NCI-H146 treated with DMSO at 0.1 percent for 48 hours (cell line): ENCODE data around the gene TBX4.
"Not testable (repeated sequence)": the region's sequence is repeated elsewhere in the genome, so short reads cannot be mapped to it uniquely, and the experiment has no call there.

Experiments
- DNase-seq: peaks from one replicate; lab custom pipeline; 2025; ENCODE audit not compliant: unreplicated experiment; lab: John Stamatoyannopoulos, UW

The TBX4 gene

DNA sequence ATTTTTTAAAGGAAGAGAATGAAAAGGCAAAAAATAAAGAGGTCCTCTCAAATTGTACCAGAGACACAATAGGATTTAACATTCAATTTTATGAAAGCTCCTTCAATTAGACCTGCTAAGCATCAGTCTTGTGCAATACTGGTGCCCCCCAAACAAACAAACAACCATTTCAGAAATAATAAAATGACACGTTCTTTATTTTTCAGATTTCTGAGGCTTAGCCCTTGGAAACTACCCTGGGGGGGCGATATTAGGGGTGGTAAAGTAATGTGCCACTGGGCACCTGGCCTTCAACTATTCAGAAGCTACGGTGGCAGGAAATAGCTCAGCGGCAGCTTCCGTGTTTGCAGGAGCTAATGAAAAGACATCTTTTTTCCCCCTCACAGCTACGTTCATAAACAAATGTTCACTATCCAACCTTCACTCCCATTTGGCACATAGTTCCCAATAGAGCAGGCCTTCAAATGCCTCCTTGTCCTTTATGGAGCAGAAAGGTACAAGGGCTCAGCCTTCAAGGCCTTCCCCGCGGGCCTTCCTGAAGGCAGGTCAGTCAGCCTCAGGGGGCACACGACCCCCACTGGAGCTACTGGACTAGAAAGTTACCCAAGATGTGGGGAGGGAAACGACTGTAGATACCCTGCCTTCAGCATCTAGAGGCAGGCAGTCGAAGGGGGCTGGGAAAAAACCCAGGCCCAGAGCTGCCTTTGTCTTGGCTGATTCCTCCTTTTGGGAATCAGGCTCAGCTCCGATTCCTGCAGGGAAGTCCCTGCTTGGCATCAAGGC, 44.1 kb downstream of the TBX4 start:
- DNase-seq: no peak

GRCh38 chr17:61496957-61497653, 44.9 kb downstream of the TBX4 start:
- no peak for DNase-seq

DNA sequence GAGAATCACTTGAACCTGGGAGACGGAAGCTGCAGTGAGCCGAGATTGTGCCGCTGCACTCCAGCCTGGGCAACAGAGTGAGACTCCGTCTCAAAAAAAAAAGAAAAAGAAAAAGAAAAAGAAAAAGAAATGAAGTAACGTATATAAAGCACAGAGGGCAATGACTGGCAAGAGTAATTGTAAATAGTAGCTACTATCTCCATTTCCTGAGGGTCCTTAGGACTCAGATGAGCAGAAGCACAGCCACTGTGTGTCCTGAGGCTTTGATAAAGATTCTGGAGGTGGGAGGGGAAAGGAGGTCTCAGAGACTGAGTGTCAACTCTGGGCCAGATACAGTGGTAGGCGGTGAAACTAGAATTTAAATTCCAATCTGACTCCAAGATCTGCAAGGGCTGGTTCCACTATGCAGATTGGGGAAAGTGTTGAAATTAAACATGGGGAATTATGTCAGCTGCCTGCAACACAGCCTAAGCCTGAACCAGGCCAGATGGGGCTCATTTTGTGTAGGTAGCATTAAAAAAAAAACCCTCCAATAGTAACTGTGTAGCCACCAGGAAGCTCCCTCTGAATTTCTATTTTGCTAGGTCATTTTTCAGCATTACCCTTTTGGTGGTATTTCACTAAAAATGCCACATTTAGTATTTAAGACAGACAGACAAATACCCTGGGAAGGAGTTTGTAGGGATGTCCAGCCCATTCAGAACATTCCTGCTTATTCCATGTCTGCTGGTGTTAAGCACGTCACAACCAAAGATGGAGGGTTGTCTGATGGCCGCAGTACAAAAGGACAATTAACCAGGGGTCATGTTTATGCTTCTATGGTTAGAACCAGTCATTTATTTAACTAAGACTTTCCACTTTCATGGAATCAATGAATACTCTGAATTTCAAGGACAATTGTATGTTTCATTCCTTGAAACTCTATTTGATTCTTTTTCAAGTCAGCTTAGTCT, 46.1 kb downstream of the TBX4 start:
- DNase-seq: no peak

GRCh38 chr17:61499632-61500031, 47.4 kb downstream of the TBX4 start:
- DNase-seq: no peak

DNA sequence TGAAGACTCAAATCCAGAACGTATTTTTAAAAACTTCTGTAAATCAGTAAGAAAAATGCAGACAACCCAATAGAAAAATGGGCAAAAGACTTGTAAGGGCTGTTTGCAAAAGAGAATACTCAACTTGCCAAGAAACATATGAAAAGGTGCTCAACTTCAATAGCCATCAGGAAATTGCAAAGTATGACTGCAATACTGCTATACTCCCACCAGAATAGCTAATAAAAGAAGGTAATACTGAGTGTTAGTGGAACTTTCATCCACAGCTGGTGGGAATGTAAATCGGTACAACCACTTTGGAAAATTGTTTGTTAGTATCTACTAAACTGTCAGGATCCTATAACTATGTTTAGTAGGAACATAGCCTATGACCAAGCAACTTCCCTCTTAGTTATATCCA, 48.1 kb downstream of the TBX4 start:
- no peak for DNase-seq

DNA sequence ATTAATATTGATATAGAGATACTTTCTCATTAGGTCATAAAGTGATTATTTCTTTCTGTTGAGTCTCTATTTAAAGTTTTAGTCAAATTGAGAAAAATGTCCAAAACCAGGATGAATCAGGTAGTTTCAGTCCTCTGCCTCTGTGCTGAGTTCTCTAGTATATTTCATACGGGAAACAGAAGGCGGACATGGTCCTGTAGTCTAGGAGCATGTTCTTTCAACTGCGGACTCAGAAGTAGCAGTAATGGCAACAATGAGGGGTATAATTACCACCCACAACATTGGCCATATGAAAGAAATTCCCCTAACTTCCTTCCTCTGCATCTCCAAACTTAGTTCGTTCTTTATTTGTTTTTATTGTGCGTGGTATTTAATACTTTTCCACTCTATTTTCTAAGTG, 50.1 kb downstream of the TBX4 start:
- no peak for DNase-seq

DNA sequence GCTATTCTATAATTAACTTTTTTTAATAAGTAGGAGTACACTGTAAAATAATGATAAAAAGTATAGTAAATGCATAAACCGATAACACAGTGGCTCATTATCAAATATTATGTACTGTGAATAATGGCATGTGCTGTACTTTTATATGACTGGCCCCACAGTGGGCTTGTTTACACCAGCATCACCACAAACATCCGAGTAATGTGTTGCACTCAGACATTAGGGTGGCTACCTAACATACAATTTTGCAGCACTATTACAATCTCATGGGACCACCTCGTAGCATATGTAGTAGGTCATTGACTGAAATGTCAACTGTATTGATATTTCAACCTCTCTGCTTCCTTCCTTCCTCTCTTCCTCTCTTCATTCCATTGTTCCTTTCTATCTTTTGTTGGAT, 51.7 kb downstream of the TBX4 start:
- no peak for DNase-seq

DNA sequence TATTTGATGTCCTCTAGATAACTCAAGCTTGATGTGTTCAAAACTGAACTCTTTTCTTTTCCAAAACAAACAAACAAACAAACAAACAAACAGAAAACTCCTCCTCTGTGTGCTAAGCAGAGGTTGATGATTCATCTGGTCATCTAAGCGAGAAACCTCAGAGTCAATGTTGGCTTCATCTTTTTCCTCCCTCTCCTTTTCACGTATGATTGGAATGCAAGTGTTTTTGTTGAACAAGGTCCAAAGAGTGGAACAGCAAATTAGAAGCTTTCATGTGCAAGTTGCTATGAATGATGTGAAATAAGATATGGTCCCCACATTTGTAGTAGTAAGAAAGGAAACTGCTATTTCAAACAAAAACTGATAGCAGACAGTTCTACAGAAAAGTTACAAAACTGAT, 52.5 kb downstream of the TBX4 start:
- no peak for DNase-seq

GRCh38 chr17:61505846-61506627, 53.8 kb downstream of the TBX4 start:
- DNase-seq: no peak

- DNase-seq: no peak
These were observed 55.3 kb downstream of the TBX4 start for GRCh38 chr17:61507383-61508066.

GRCh38 chr17:61508912-61509311, 56.7 kb downstream of the TBX4 start:
- no peak for DNase-seq

DNA sequence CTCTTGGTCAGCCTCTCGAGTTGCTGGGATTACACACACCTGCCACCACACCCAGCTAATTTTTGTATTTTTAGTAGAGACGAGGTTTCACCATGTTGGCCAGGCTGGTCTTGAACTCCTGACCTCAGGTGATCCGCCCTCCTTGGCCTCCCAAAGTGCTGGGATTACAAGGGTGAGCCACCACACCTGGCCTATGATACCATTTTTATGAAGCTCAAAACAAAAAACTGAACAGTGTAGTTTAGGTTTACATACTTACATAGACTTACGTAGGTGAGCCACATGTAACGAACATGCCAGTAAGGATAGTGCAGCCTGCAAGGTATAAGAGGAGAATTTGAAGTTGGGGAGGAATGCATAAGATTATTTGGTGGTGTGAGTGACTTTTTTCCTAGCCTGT, 57.2 kb downstream of the TBX4 start:
- not testable (repeated sequence) for DNase-seq

DNA sequence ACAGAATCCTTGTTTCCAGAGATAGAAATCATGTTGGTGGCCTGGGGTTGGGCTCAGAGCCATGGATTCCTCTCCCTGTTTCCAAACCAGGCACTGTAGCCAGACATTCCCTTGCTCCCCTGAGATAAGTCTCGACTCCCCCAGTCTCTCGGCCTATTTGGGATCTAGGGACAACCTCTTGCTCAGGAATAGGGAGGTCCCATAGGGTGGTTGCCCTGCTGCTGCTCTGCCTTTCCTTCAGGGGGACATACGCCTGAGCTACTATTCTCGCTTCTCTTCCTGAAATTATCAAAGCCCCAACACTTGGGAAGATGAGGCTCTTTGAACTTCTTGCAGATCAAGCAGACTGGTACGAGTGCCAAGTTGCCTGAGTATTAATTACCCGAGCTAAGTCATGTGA, 58.0 kb downstream of the TBX4 start:
- DNase-seq: no peak

DNA sequence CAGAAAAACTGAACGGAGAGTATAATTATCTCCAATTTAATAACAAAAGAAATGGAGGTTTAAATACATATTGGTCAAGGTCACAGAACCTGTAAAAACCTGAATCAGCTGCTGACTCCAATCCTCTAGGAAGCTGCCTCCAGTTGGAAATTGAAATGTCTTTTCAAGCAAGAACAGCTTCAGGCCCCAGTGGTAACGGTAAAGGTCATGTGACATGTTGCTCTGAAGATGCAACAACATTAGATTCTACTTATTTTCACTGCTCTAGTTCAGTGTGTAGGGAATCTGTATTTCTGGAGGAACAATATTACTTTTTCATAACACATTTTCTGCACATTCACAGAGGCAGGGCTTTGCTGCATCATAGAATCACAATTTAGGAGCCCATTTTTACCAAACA, 58.8 kb downstream of the TBX4 start:
- DNase-seq: no peak

DNA sequence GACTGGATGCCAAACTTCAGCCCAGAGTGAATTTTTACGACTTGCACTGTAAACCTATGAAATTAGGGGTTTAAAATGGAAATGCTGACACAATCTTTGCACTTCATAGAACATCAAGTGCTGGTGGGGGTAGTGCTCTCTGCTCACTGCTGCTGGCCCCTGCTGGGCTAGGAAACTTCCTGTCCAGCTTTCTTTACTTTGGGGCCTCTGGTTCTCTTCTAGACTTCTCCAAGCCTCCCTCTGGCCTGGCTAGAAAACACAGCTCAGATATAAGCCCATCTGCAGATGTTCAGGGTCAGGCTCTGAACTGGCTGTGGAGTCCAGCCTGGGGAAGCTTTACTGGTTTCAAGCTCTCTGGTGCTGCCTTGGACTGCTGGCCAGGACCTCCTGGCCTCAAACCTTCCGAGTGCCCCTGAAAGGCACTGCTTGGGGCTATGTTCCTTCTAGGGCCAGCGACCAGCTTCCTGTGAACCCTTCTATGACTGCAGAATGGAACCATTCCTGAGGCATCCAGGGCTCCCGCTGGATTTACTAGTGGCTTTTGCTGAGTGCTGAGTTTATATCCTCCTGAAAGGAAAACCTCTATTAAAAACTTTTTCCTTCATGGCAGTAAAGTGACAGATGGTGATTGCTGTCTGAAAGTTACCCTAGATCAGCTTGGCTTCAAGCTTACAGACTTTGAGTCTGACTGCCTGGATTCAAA, 59.4 kb downstream of the TBX4 start:
- no peak for DNase-seq

GRCh38 chr17:61514491-61514890, 62.3 kb downstream of the TBX4 start:
- DNase-seq: no peak

DNA sequence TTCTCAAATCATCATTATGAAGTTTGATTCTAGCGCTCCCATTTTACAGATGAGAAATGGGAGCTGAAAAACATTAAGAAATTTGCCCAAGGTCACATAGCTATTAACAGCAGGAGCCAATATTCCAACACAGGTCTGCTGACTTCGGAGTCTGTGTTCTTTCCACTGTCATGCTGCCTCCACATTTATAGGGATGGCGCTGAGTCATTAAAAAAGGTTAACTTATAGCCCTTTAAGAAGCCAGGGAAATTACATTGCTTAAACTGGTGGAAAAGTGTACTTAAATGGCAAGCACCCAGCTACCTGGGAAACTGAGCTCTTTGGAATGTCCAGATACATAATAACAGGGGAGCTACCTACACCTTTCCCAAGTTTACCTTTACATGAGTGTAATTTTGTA, 65.0 kb downstream of the TBX4 start:
- no peak for DNase-seq

GRCh38 chr17:61517843-61518606, 65.8 kb downstream of the TBX4 start:
- DNase-seq: no peak

DNA sequence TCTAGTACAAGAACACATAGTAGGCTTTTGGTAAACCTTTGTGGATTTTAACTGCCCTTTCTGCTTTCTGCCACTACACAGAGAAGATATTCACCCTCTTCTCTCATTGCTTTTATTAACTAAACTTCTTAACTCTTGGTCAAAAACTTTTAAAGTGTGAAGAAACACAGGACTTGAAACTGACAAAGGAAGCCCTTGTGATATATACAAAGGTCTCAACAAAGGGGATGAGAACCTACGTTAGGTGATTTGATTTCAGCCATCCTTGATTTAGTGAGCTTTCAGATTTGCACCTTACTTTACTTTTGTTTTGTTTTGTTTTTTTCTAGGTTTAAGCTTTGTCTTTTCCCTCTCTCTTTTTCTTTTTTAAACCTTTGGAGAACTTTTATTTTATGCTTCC, 66.9 kb downstream of the TBX4 start:
- DNase-seq: no peak
